ENCODE measurements around the gene ZSWIM8. TPM values are rescaled to one million over a fixed set of nuclear protein-coding genes. Genes with fewer than 3 reads are reported as not detected.

ZSWIM8 gene
- polyA plus RNA-seq, 1 donor, result 65.4 TPM

- DNase-seq (ENCODE audit: low read depth), result no peak
Measured at GRCh38 chr10:73840403-73841060, 55.1 kb downstream of the ZSWIM8 start.

- DNase-seq (ENCODE audit: low read depth), result no peak
Measured at GRCh38 chr10:73841061-73841421, 55.6 kb downstream of the ZSWIM8 start.

GRCh38 chr10:73841526-73842285 is 56.3 kb downstream of the ZSWIM8 start:
- DNase-seq (ENCODE audit: low read depth), result no peak

GRCh38 chr10:73842349-73842748 is 56.9 kb downstream of the ZSWIM8 start:
- DNase-seq (ENCODE audit: low read depth), result no peak

- DNase-seq (ENCODE audit: low read depth), result no peak
Measured at GRCh38 chr10:73843261-73843660, 57.9 kb downstream of the ZSWIM8 start.

- no peak for DNase-seq (ENCODE audit: low read depth)
Measured at GRCh38 chr10:73847031-73847430, 61.6 kb downstream of the ZSWIM8 start.

GRCh38 chr10:73848821-73849489 is 63.5 kb downstream of the ZSWIM8 start:
- peak; percentile 43 for DNase-seq (ENCODE audit: low read depth)

- DNase-seq (ENCODE audit: low read depth), result no peak
Measured at GRCh38 chr10:73850211-73850610, 64.8 kb downstream of the ZSWIM8 start.

- no peak for DNase-seq (ENCODE audit: low read depth)
Measured at GRCh38 chr10:73850863-73851461, 65.6 kb downstream of the ZSWIM8 start.

Other genes with a start within 250 kb of the ZSWIM8 start
- gene USP54, start 194.3 kb upstream of the ZSWIM8 start, polyA plus RNA-seq (ENCODE audit: insufficient read length), result 17.6 TPM
- gene MYOZ1, start 144.1 kb upstream of the ZSWIM8 start, polyA plus RNA-seq (ENCODE audit: insufficient read length), result 711 TPM
- gene SYNPO2L, start 129.6 kb upstream of the ZSWIM8 start, polyA plus RNA-seq (ENCODE audit: insufficient read length), result 260 TPM
- 15.1 TPM for gene AGAP5, start 87.5 kb upstream of the ZSWIM8 start, polyA plus RNA-seq (ENCODE audit: insufficient read length)
- gene SEC24C, start 41.2 kb upstream of the ZSWIM8 start, polyA plus RNA-seq (ENCODE audit: insufficient read length), result 49.9 TPM
- gene CHCHD1, start 3.6 kb upstream of the ZSWIM8 start, polyA plus RNA-seq (ENCODE audit: insufficient read length), result 30.5 TPM
- gene NDST2, start 26.0 kb downstream of the ZSWIM8 start, polyA plus RNA-seq (ENCODE audit: insufficient read length), result 18.0 TPM
- 30.8 TPM for gene CAMK2G, start 88.9 kb downstream of the ZSWIM8 start, polyA plus RNA-seq (ENCODE audit: insufficient read length)
- gene PLAU, start 125.5 kb downstream of the ZSWIM8 start, polyA plus RNA-seq (ENCODE audit: insufficient read length), result 29.4 TPM
- gene VCL, start 212.5 kb downstream of the ZSWIM8 start, polyA plus RNA-seq (ENCODE audit: insufficient read length), result 138 TPM

All from forelimb muscle (tissue), 1 donor.